Activated CD8-positive, alpha-beta memory T cell treated with anti-CD3 and anti-CD28 coated beads, Interleukin-2, amount 10 ng/mL, durations not matched to agents 7 days and 5 days (primary cell): Measurements from ENCODE around the gene NTRK3. TPM values are rescaled to one million over a fixed set of nuclear protein-coding genes. Genes with fewer than 3 reads are reported as not detected.
A peak's percentile ranks its signal among the peaks of the same experiment; 100 is the strongest.

Experiments used
- ATAC-seq: fragments of 150-1000 bp; cut with Tn5 transposase; one replicate; pipeline ENCODE4 v1.10.0; 2021; ENCODE audit warnings: moderate library complexity
- CTCF ChIA-PET: fragments of 350-600 bp; sonication (Branson Sonifier 250); formaldehyde crosslinking; loops from one replicate; lab custom pipeline; 2021; ENCODE audit warnings: antibody characterized with exemption; lab: Charles Lee
- DNase-seq: peaks from one replicate; pipeline ENCODE4 v3.0.0-alpha.2; 2020
- H3K27ac Mint-ChIP-seq: one replicate; pipeline ENCODE4 v1.8.0; 2021; ENCODE audit warnings: mild to moderate bottlenecking, mixed read lengths
- H3K27me3 Mint-ChIP-seq: one replicate; pipeline ENCODE4 v1.8.0; 2021; ENCODE audit warnings: mixed read lengths
- H3K36me3 Mint-ChIP-seq: one replicate; pipeline ENCODE4 v1.8.0; 2021; ENCODE audit warnings: mild to moderate bottlenecking, mixed read lengths
- H3K4me1 Mint-ChIP-seq: one replicate; pipeline ENCODE4 v1.8.0; 2021; ENCODE audit warnings: mixed read lengths
- H3K4me3 Mint-ChIP-seq: one replicate; pipeline ENCODE4 v1.8.0; 2021; ENCODE audit warnings: mild to moderate bottlenecking, moderate library complexity, mixed read lengths
- H3K9me3 Mint-ChIP-seq: one replicate; pipeline ENCODE4 v1.8.0; 2022; ENCODE audit warnings: low read depth, mixed read lengths
- total RNA-seq, 2 experiments: library from RNA; stranded (reverse); gene quantifications; one replicate each; pipeline ENCODE4 v1.2.3, GENCODE V29; 2021

Gene NTRK3
- total RNA-seq = not detected

- Mint-ChIP-seq H3K27me3 (peaks cover 79% of the 10 kb centered on the region), H3K27ac (peak within 1 kb of the TSS; percentile 1), H3K36me3 (no peaks in the 10 kb centered on the region), H3K4me1 (peaks cover 15% of the 10 kb centered on the region), H3K4me3 (peak within 1 kb of the TSS; percentile 61), H3K9me3 (no peaks in the 10 kb centered on the region)
- DNase-seq (no peak), ATAC-seq (no peak)
- CTCF ChIA-PET = interaction anchor here (1.7 kb wide), 1 partner anchor 12 kb away, joined by 6 read pairs; no protein-coding TSS in a partner anchor
These were observed at the start of gene NTRK3 for GRCh38 chr15:88256279-88257230. TSS of gene NTRK3 (minus strand) at chr15:88256739. CDS start at chr15:88256153, 586 bp downstream.

DNA sequence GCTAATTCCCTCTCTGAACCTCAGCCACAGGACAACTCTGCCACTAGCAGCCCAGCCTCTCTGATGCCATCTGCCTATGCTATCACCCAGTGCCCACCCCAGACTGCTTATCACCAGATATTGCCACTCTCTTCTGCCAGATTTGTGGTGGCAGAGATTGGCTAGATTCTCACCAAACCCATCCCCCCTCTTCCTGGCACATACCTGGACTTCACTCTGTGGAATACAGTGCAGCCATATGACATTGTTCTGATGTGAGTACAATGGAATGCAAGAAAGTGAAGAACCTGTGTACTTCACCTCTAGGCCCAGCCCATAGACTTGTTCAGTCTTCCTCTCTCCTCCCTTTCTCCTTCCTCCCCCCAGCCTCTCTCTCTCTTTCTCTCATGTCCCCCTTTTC, 46.9 kb upstream of the NTRK3 start:
- H3K9me3 Mint-ChIP-seq = no peaks in the 10 kb centered on the region
- no peaks in the 10 kb centered on the region for H3K4me1 Mint-ChIP-seq
- no peak overlapping the region for H3K4me3 Mint-ChIP-seq
- H3K27me3 Mint-ChIP-seq = no peaks in the 10 kb centered on the region
- ATAC-seq = no peak
- H3K27ac Mint-ChIP-seq = no peak overlapping the region
- DNase-seq = no peak
- CTCF ChIA-PET = no interaction called here
- no peaks in the 10 kb centered on the region for H3K36me3 Mint-ChIP-seq

- CTCF ChIA-PET = interaction anchor here (1.4 kb wide), 1 partner anchor 56 kb away, joined by 4 read pairs; no protein-coding TSS in a partner anchor
- Mint-ChIP-seq H3K4me3 (no peak overlapping the region), H3K27ac (no peak overlapping the region), H3K4me1 (no peaks in the 10 kb centered on the region), H3K27me3 (no peaks in the 10 kb centered on the region), H3K36me3 (no peaks in the 10 kb centered on the region), H3K9me3 (no peaks in the 10 kb centered on the region)
- DNase-seq (no peak), ATAC-seq (no peak)
These were observed 45.8 kb upstream of the NTRK3 start for GRCh38 chr15:88302373-88302772.

DNA sequence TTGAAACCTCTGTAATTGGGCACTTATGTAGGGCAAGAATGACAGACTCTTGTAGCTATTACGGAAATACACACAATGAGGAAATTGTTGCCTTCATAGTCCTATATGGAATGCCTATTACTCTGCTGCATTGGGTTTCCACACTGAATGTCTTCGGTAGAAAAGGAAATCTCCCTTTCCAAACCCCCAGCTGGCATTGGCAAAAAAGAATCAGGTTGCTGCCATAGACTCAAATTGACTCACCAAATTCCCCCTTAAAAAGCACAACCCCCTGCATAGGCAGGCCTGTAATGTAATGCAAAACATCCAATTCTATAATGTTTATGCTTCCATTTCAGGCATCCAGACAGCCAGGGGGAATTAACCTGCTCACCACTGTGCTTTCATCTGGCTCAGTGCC, 44.8 kb upstream of the NTRK3 start:
- ATAC-seq (no peak), DNase-seq (no peak)
- H3K36me3 Mint-ChIP-seq = no peaks in the 10 kb centered on the region
- H3K27me3 Mint-ChIP-seq = no peaks in the 10 kb centered on the region
- no peaks in the 10 kb centered on the region for H3K9me3 Mint-ChIP-seq
- CTCF ChIA-PET = interaction anchor here (1.4 kb wide), 1 partner anchor 55 kb away, joined by 4 read pairs; no protein-coding TSS in a partner anchor
- H3K4me3 Mint-ChIP-seq = no peak overlapping the region
- H3K27ac Mint-ChIP-seq = no peak overlapping the region
- no peaks in the 10 kb centered on the region for H3K4me1 Mint-ChIP-seq

DNA sequence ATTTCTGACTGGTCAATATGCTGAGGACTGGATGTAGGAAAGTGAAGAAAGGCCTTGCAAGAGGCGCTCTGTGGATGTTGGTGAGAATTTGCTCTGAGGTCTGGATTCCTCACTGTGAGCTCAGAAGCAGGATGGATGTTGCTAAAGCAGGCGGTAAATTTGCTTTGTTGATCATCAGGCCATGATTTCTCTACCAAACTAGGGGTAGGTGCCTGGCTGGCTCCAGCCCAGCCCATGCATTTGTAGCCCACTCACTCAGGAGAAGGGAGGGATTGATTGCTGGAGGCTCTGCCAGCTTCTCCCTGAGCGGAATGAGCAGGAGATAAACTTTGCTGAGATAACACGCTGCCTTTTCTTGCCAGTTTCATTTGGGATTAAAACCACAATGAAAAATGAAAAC, 44.3 kb upstream of the NTRK3 start:
- Mint-ChIP-seq H3K4me3 (no peak overlapping the region), H3K4me1 (no peaks in the 10 kb centered on the region), H3K36me3 (no peaks in the 10 kb centered on the region), H3K27me3 (no peaks in the 10 kb centered on the region), H3K27ac (no peak overlapping the region), H3K9me3 (no peaks in the 10 kb centered on the region)
- DNase-seq (no peak), ATAC-seq (no peak)
- CTCF ChIA-PET = no interaction called here

DNA sequence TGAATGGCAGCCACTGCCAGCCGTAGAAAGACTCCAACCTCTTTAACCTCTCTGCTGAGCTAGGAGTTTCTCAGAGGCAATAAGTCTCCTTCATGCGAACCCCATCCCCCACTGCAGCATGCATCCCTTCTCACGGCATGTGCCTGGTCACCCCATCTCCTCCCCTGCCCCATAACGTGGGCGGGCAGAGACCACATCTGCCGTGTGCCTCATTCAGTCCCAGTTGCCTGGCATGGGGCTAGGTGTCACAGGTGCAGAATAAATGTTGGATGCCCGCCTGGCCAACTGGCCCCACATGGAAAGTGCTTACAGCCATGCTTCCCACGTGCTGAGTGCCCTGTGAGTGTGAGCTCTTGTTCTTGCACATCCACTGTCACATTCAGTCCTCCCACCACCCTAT, 43.5 kb upstream of the NTRK3 start:
- ATAC-seq = no peak
- H3K27me3 Mint-ChIP-seq = no peaks in the 10 kb centered on the region
- DNase-seq = no peak
- no peak overlapping the region for H3K27ac Mint-ChIP-seq
- CTCF ChIA-PET = no interaction called here
- no peaks in the 10 kb centered on the region for H3K9me3 Mint-ChIP-seq
- H3K36me3 Mint-ChIP-seq = no peaks in the 10 kb centered on the region
- H3K4me1 Mint-ChIP-seq = no peaks in the 10 kb centered on the region
- no peak overlapping the region for H3K4me3 Mint-ChIP-seq

- H3K4me3 Mint-ChIP-seq = no peak overlapping the region
- H3K27me3 Mint-ChIP-seq = no peaks in the 10 kb centered on the region
- no peak for DNase-seq
- H3K9me3 Mint-ChIP-seq = no peaks in the 10 kb centered on the region
- no peaks in the 10 kb centered on the region for H3K4me1 Mint-ChIP-seq
- CTCF ChIA-PET = no interaction called here
- no peaks in the 10 kb centered on the region for H3K36me3 Mint-ChIP-seq
- ATAC-seq = no peak
- H3K27ac Mint-ChIP-seq = no peak overlapping the region
These were observed 43.0 kb upstream of the NTRK3 start for GRCh38 chr15:88299497-88299896.

GRCh38 chr15:88288661-88289060, 32.1 kb upstream of the NTRK3 start:
- CTCF ChIA-PET = interaction anchor here (2.0 kb wide), 1 partner anchor 14 kb away, joined by 5 read pairs; no protein-coding TSS in a partner anchor
- Mint-ChIP-seq H3K27me3 (peaks cover 28% of the 10 kb centered on the region), H3K4me3 (no peak overlapping the region), H3K4me1 (peaks cover 5% of the 10 kb centered on the region), H3K27ac (no peak overlapping the region), H3K36me3 (no peaks in the 10 kb centered on the region), H3K9me3 (no peaks in the 10 kb centered on the region)
- ATAC-seq (no peak), DNase-seq (no peak)

- DNase-seq (no peak), ATAC-seq (no peak)
- Mint-ChIP-seq H3K27ac (no peak overlapping the region), H3K9me3 (no peaks in the 10 kb centered on the region), H3K4me3 (no peak overlapping the region), H3K4me1 (peaks cover 5% of the 10 kb centered on the region), H3K27me3 (peaks cover 33% of the 10 kb centered on the region), H3K36me3 (no peaks in the 10 kb centered on the region)
- CTCF ChIA-PET = no interaction called here
These were observed 31.7 kb upstream of the NTRK3 start for GRCh38 chr15:88288206-88288605.

- H3K36me3 Mint-ChIP-seq = no peaks in the 10 kb centered on the region
- H3K4me3 Mint-ChIP-seq = no peak overlapping the region
- no peak for ATAC-seq
- H3K4me1 Mint-ChIP-seq = no peaks in the 10 kb centered on the region
- CTCF ChIA-PET = interaction anchor here (1.7 to 2.2 kb wide), 2 partner anchors 10 to 39 kb away, joined by 5 to 10 read pairs; no protein-coding TSS in a partner anchor
- H3K27ac Mint-ChIP-seq = no peak overlapping the region
- no peaks in the 10 kb centered on the region for H3K9me3 Mint-ChIP-seq
- H3K27me3 Mint-ChIP-seq = peaks cover 40% of the 10 kb centered on the region
- DNase-seq = no peak
These were observed 27.9 kb upstream of the NTRK3 start for GRCh38 chr15:88284318-88284998.

GRCh38 chr15:88282614-88283013, 26.1 kb upstream of the NTRK3 start:
- DNase-seq = no peak
- peaks cover 49% of the 10 kb centered on the region for H3K27me3 Mint-ChIP-seq
- CTCF ChIA-PET = no interaction called here

DNA sequence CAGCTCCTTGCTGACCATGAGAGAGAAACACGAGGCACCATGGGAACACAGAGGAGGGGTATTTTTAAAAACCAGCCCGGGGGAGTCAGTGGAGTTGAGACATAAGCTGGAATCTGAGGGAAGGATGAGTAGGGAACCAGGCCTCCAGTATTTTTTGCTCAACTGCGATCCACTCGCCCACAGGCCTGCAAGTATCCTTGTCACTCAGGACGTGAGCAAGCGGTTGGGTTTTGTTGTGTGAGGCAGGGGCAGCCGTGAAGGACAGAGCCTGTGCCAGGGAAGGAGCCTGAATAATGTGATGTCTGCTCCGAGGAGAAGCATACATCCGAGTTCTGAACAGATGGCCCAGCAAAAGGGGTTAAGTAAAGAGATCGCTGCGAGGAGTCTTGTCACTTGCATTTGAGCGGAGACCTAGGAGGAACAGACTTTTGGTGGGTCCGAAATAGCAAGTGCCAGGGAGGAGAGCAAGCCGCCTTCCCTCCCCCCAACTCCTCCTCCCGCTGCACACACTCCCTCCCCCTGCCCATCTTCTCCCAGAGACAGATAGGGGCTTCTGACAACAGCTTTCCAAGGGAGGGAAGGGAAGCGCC, 20.4 kb upstream of the NTRK3 start:
- H3K9me3 Mint-ChIP-seq = no peaks in the 10 kb centered on the region
- no peak overlapping the region for H3K27ac Mint-ChIP-seq
- no peaks in the 10 kb centered on the region for H3K36me3 Mint-ChIP-seq
- CTCF ChIA-PET = no interaction called here
- H3K4me1 Mint-ChIP-seq = no peaks in the 10 kb centered on the region
- DNase-seq (no peak), ATAC-seq (no peak)
- H3K4me3 Mint-ChIP-seq = no peak overlapping the region
- H3K27me3 Mint-ChIP-seq = peaks cover 23% of the 10 kb centered on the region

More at GRCh38 chr15:88282614-88283013, 26.1 kb upstream of the NTRK3 start:
- H3K27ac Mint-ChIP-seq = no peak overlapping the region
- ATAC-seq = no peak
- H3K36me3 Mint-ChIP-seq = no peaks in the 10 kb centered on the region
- no peak overlapping the region for H3K4me3 Mint-ChIP-seq
- H3K9me3 Mint-ChIP-seq = no peaks in the 10 kb centered on the region
- H3K4me1 Mint-ChIP-seq = no peaks in the 10 kb centered on the region

DNA sequence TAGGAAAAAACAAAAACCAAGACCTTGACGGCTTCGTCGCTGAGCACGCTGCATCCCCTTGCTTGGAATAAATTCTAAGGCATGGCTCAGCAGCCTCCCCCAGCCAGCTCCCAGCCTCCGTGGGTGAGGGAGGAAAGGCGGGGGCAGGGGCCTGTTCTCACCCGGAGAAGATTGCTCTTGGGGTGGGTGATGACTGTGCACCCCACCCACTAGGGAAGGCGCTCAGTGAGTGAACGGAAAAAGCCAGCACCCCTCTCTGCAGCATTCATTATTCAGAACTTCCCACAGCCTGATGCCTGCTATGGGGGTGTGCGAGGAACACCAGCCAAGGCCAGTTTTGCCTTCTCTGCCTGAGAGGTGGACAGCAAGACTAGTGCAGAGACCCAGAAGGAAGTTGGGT, 19.3 kb upstream of the NTRK3 start:
- Mint-ChIP-seq H3K9me3 (no peaks in the 10 kb centered on the region), H3K36me3 (no peaks in the 10 kb centered on the region), H3K27me3 (peaks cover 27% of the 10 kb centered on the region), H3K4me3 (no peak overlapping the region), H3K4me1 (no peaks in the 10 kb centered on the region), H3K27ac (no peak overlapping the region)
- CTCF ChIA-PET = interaction anchor here (4.5 kb wide), 1 partner anchor 30 kb away, joined by 35 read pairs; no protein-coding TSS in a partner anchor
- DNase-seq (no peak), ATAC-seq (no peak)
